Activated effector memory CD4-positive, alpha-beta T cell treated with Interleukin-2 at 50 U/mL for 16 hours (primary cell): ENCODE measurements around the gene NT5DC1.
"Not testable (repeated sequence)": the region's sequence is repeated elsewhere in the genome, so short reads cannot be mapped to it uniquely, and the experiment has no call there.

Source experiments
- DNase-seq: peaks from one replicate; pipeline ENCODE4 v3.0.0-alpha.2; 2020

NT5DC1 gene

GRCh38 chr6:116282698-116283097, 182.0 kb downstream of the NT5DC1 start:
- no peak for DNase-seq

GRCh38 chr6:116283191-116283590, 182.5 kb downstream of the NT5DC1 start:
- no peak for DNase-seq

- not testable (repeated sequence) for DNase-seq
Measured at GRCh38 chr6:116284984-116285383, 184.3 kb downstream of the NT5DC1 start.

GRCh38 chr6:116286773-116287358, 186.2 kb downstream of the NT5DC1 start:
- DNase-seq: no peak

- no peak for DNase-seq
Measured at GRCh38 chr6:116287689-116288282, 187.1 kb downstream of the NT5DC1 start.

- DNase-seq: no peak
Measured at GRCh38 chr6:116289876-116290275, 189.2 kb downstream of the NT5DC1 start.

GRCh38 chr6:116290799-116291198, 190.1 kb downstream of the NT5DC1 start:
- DNase-seq: no peak

- no peak for DNase-seq
Measured at GRCh38 chr6:116291701-116292396, 191.2 kb downstream of the NT5DC1 start.

- DNase-seq: no peak
Measured at GRCh38 chr6:116292553-116292952, 191.9 kb downstream of the NT5DC1 start.

- no peak for DNase-seq
Measured at GRCh38 chr6:116298273-116298672, 197.6 kb downstream of the NT5DC1 start.

- no peak for DNase-seq
Measured at GRCh38 chr6:116298973-116299372, 198.3 kb downstream of the NT5DC1 start.
